CD14-positive monocyte (primary cell): ENCODE measurements around the gene NIPBL. TPM values are rescaled to one million over a fixed set of nuclear protein-coding genes. Genes with fewer than 3 reads are reported as not detected.

Experiments
- DNase-seq, 3 donors: peaks; one replicate each; pipeline ENCODE4 v3.0.0-alpha.2; 2011 to 2022
- H2AFZ ChIP-seq: 2 replicates; pipeline ENCODE4 v1.6.0; 2012; ENCODE audit warnings: mild to moderate bottlenecking, low read depth, low read length, inconsistent platforms; ENCODE audit not compliant: insufficient read depth, poor library complexity, severe bottlenecking
- H3K27ac ChIP-seq, 2 donors: 1 replicate in 1 of 2; 2 replicates in 1 of 2; pipeline ENCODE4 v1.5.1; 2012 to 2013; ENCODE audit warnings: low read length in 2 of 2, control low read depth in 1 of 2, inconsistent platforms in 1 of 2, low read depth in 1 of 2, mild to moderate bottlenecking in 1 of 2
- H3K27me3 ChIP-seq, 2 donors: one replicate each; pipeline versions ENCODE4 v1.6.0 to v1.6.1; 2011 to 2013; ENCODE audit warnings: low read length in 2 of 2; ENCODE audit not compliant: control insufficient read depth in 2 of 2, insufficient read depth in 2 of 2
- H3K36me3 ChIP-seq, 2 donors: replicated peaks in 1 of 2; 1 replicate in 1 of 2; 2 replicates in 1 of 2; pipeline versions ENCODE4 v1.5.1 to v1.6.1; 2012 to 2013; ENCODE audit warnings: low read length in 2 of 2, control low read depth in 1 of 2, inconsistent platforms in 1 of 2, mild to moderate bottlenecking in 1 of 2; ENCODE audit not compliant: insufficient read depth in 2 of 2, control insufficient read depth in 1 of 2
- H3K4me1 ChIP-seq, 2 donors: 1 replicate in 1 of 2; 2 replicates in 1 of 2; pipeline versions ENCODE4 v1.5.1 to v1.6.1; 2012 to 2013; ENCODE audit warnings: low read length in 2 of 2, control low read depth in 1 of 2, inconsistent platforms in 1 of 2, mild to moderate bottlenecking in 1 of 2, moderate library complexity in 1 of 2; ENCODE audit not compliant: insufficient read depth in 2 of 2, control insufficient read depth in 1 of 2
- H3K4me2 ChIP-seq: replicated peaks from 2 replicates; pipeline ENCODE3; 2012; ENCODE audit warnings: low read length, moderate library complexity, mild to moderate bottlenecking; ENCODE audit not compliant: poor library complexity, severe bottlenecking; ENCODE audit errors: extremely low read depth
- H3K4me3 ChIP-seq, 3 experiments: fragments of 200-600 bp in 1 of 3; sonication (generic) in 1 of 3; replicated peaks in 1 of 3; 1 replicate in 2 of 3; 2 replicates in 1 of 3; pipeline ENCODE4 v1.5.1; 2011 to 2013; ENCODE audit warnings: low read length in 3 of 3, mild to moderate bottlenecking in 3 of 3, control low read depth in 2 of 3, low read depth in 2 of 3, inconsistent platforms in 1 of 3, moderate library complexity in 1 of 3
- H3K79me2 ChIP-seq: 2 replicates; pipeline ENCODE4 v1.6.0; 2012; ENCODE audit warnings: mild to moderate bottlenecking, control low read depth, inconsistent platforms, low read length, moderate library complexity; ENCODE audit not compliant: insufficient read depth
- H3K9ac ChIP-seq: 2 replicates; pipeline ENCODE4 v1.6.0; 2017; ENCODE audit warnings: low read length, mild to moderate bottlenecking; ENCODE audit not compliant: insufficient read depth, poor library complexity, severe bottlenecking
- H3K9me3 ChIP-seq, 2 donors: replicated peaks in 1 of 2; 1 replicate in 1 of 2; 2 replicates in 1 of 2; pipeline versions ENCODE4 v1.5.1 to v1.6.1; 2012 to 2013; ENCODE audit warnings: low read length in 2 of 2, control low read depth in 1 of 2; ENCODE audit not compliant: control insufficient read depth in 1 of 2, insufficient read depth in 1 of 2
- H4K20me1 ChIP-seq: 2 replicates; pipeline ENCODE4 v1.6.0; 2012; ENCODE audit warnings: mild to moderate bottlenecking, low read length, control low read depth, moderate library complexity; ENCODE audit not compliant: insufficient read depth
- H3K27ac Mint-ChIP-seq, 7 donors: one replicate each; pipeline ENCODE4 v1.8.0; 2020; ENCODE audit warnings: mild to moderate bottlenecking in 7 of 7, mixed read lengths in 7 of 7, moderate library complexity in 6 of 7, inconsistent platforms in 2 of 7
- H3K27me3 Mint-ChIP-seq, 3 donors: one replicate each; pipeline ENCODE4 v1.8.0; 2021 to 2022; ENCODE audit warnings: low read depth in 3 of 3, mild to moderate bottlenecking in 3 of 3, mixed read lengths in 3 of 3, moderate library complexity in 3 of 3, inconsistent platforms in 1 of 3
- H3K36me3 Mint-ChIP-seq, 2 donors: one replicate each; pipeline ENCODE4 v1.8.0; 2020; ENCODE audit warnings: mixed read lengths in 2 of 2, inconsistent platforms in 1 of 2, mild to moderate bottlenecking in 1 of 2
- H3K4me1 Mint-ChIP-seq: one replicate; pipeline ENCODE4 v1.8.0; 2020; ENCODE audit warnings: mild to moderate bottlenecking, mixed read lengths
- H3K4me3 Mint-ChIP-seq, 2 donors: one replicate each; pipeline ENCODE4 v1.8.0; 2020; ENCODE audit warnings: mild to moderate bottlenecking in 2 of 2, mixed read lengths in 2 of 2, moderate library complexity in 1 of 2
- H3K9me3 Mint-ChIP-seq, 7 donors: one replicate each; pipeline ENCODE4 v1.8.0; 2020 to 2022; ENCODE audit warnings: mixed read lengths in 7 of 7, mild to moderate bottlenecking in 6 of 7, moderate library complexity in 6 of 7, inconsistent platforms in 2 of 7
- CTCF ChIP-seq: fragments of 200-600 bp; IDR thresholded peaks from one replicate; pipeline ENCODE4 v1.8.0; 2022; ENCODE audit warnings: antibody characterized with exemption, mild to moderate bottlenecking
- WGBS: methylation state at CpG from one replicate; pipeline ENCODE4 v1.1.5; 2013; ENCODE audit warnings: missing lambda C conversion rate; ENCODE audit not compliant: insufficient coverage; 5-methylcytosine and 5-hydroxymethylcytosine counted together
- intact Hi-C, 2 donors: fragments of 100-400 bp; cut with micrococcal nuclease; formaldehyde crosslinking; loops; one replicate each; pipeline versions ENCODE4 v1.15.0 to v1.15.1; 2023
- polyA plus RNA-seq, 3 donors: library from polyadenylated mRNA; depleted of rRNA in 1 of 3; unstranded in 2 of 3; stranded (reverse) in 1 of 3; fragments of 300-500 nt in 2 of 3; fragments of >200 nt in 1 of 3; fragmentation: Illumina TruSeq in 2 of 3; gene quantifications; 1 replicate in 2 of 3; 2 replicates in 1 of 3; pipeline ENCODE4 v1.2.3, GENCODE V29; 2012 to 2021

The NIPBL gene
- polyA plus RNA-seq, 3 donors = 6.6 to 36.0 (median 16.2) TPM

DNA sequence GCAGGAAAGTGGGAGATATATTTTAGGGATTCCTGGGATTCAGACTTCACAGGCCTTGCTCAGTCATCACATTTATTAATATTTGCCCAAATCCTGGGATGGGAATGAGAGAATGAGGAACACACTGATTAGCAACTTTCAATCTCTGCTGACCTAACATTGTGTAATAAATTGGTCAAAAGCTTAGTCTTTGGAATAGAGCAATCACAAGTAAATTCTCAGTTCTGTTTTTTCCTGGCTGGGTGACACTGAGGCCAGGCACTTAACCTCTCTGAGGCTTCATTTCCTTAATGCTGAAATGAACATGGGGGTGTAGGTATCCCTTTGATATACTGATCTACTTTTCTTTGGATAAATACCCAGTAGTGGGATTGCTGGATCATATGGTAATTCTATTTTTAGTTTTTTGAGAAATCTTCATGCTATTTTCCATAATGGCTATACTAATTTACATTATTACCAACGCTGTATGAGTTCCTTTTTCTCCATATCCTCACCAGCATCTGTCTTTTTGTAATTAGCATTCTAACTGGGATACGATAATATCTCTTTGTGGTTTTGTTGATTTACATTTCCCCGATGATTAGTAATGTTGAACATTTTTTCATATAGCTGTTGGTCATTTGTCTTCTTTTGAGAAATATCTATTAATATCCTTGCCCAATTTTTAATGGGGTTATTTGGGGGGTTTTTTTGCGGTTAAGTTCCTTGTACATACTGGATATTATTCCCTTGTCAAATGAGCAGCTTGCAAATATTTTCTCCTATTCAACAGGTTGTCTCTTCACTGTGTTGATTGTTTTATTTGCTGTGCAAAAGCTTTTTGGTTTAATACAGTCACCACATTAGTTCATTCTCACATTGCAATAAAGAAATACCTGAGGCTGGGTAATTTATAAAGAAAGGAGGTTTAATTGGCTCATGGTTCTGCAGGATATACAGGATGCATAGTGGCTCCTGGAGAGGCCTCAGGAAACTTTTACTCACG lies 36.8 kb upstream of the NIPBL start:
- Histone ChIP-seq H3K36me3 (no peaks in the 10 kb centered on the region), H3K79me2 (no peaks in the 10 kb centered on the region), H3K27me3 (no peaks in the 10 kb centered on the region), H3K4me3 (peak overlapping the region in 1 of 3 experiments; percentile 53), H3K9ac (no peak overlapping the region), H3K27ac (peak overlapping the region in 1 of 2 donors; percentile 65), H2AFZ (no peak overlapping the region), H4K20me1 (no peaks in the 10 kb centered on the region), H3K4me1 (peaks cover 70 to 78% of the 10 kb centered on the region in 2 donors), H3K9me3 (no peaks in the 10 kb centered on the region), H3K4me2 (peak overlapping the region; percentile 55)
- Mint-ChIP-seq H3K4me1 (peaks cover 66% of the 10 kb centered on the region), H3K27ac (peak overlapping the region; percentile 76 to 92 (median 90)), H3K36me3 (peaks cover 0 to 2% of the 10 kb centered on the region in 2 donors), H3K4me3 (peak overlapping the region in 1 of 2 donors; percentile 21), H3K9me3 (no peaks in the 10 kb centered on the region), H3K27me3 (peaks cover 0 to 2% (median 0%) of the 10 kb centered on the region in 3 donors)
- no peak for TF ChIP-seq CTCF
- intact Hi-C loops = no loop called here
- WGBS = no CpG with 5 or more reads among the region's 5 CpGs
- DNase-seq = peak; percentile 60 to 84 (median 81)

DNA sequence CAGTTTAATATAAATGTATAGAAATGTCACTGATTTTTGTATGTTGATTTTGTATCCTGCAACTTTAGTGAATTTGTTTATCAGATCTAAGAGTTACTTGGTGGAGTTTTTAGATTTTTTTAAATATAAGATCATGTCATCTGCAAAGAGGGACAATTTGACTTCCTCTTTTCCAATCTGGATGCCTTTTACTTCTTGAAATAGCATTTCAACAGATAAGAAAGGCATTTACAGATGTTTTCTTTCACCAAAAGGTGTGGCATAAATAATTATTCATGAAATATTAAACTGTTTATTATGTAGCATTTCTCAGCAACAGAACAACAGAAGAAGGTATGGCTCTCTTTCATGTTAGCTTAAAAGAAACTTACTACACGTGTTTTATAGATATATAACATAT lies 34.9 kb upstream of the NIPBL start:
- Histone ChIP-seq H4K20me1 (no peaks in the 10 kb centered on the region), H3K9me3 (no peaks in the 10 kb centered on the region), H3K27ac (peak overlapping the region in 1 of 2 donors; percentile 6), H2AFZ (no peak overlapping the region), H3K4me1 (peaks cover 65 to 70% of the 10 kb centered on the region in 2 donors), H3K27me3 (no peaks in the 10 kb centered on the region), H3K4me3 (peak overlapping the region in 1 of 3 experiments; percentile 55), H3K4me2 (peak overlapping the region; percentile 69), H3K36me3 (no peaks in the 10 kb centered on the region), H3K9ac (no peak overlapping the region), H3K79me2 (no peaks in the 10 kb centered on the region)
- no CpG with 5 or more reads among the region's 1 CpG for WGBS
- Mint-ChIP-seq H3K4me3 (no peak overlapping the region), H3K27ac (peak overlapping the region in 2 of 7 donors; percentile 57 to 82), H3K27me3 (peaks cover 0 to 4% (median 1%) of the 10 kb centered on the region in 3 donors), H3K9me3 (no peaks in the 10 kb centered on the region), H3K36me3 (peaks cover 0 to 2% of the 10 kb centered on the region in 2 donors), H3K4me1 (peaks cover 63% of the 10 kb centered on the region)
- peak in 1 of 3 donors; percentile 19 for DNase-seq
- no peak for TF ChIP-seq CTCF
- intact Hi-C loops = no loop called here
